Measurements from ENCODE around the gene FAM13B. TPM values are rescaled to one million over a fixed set of nuclear protein-coding genes. Genes with fewer than 3 reads are reported as not detected.
"Not testable (repeated sequence)": the region's sequence is repeated elsewhere in the genome, so short reads cannot be mapped to it uniquely, and the experiment has no call there.

FAM13B gene
- 37.5 and 38.5 TPM in 2 replicates for total RNA-seq

GRCh38 chr5:138032572-138033385, at the start of gene FAM13B:
Gene FAM13B, minus strand, starts transcription at chr5:138033079. Its CDS starts 13,968 bp downstream, at chr5:138019111.
- intact Hi-C loops (cut with micrococcal nuclease), result loop anchor here (1.0 to 10.0 kb wide), 6 partner anchors 145 to 511 kb away; partner anchors contain the start of genes CDC23, CDC25C, ETF1 and FAM53C

GRCh38 chr5:138082033-138082432, 49.2 kb upstream of the FAM13B start:
- intact Hi-C loops (cut with micrococcal nuclease), result no loop called here

- intact Hi-C loops (cut with micrococcal nuclease), result no loop called here
These were observed 45.2 kb upstream of the FAM13B start for GRCh38 chr5:138078006-138078643.

GRCh38 chr5:138077064-138077696, 44.3 kb upstream of the FAM13B start:
- intact Hi-C loops (cut with micrococcal nuclease), result loop anchor here (1.0 to 2.0 kb wide), 2 partner anchors 40 to 56 kb away; no protein-coding TSS in a partner anchor

GRCh38 chr5:138070026-138070425, 37.1 kb upstream of the FAM13B start:
- intact Hi-C loops (cut with micrococcal nuclease), result not testable (repeated sequence)

- intact Hi-C loops (cut with micrococcal nuclease), result loop anchor here (1.0 to 2.0 kb wide), 2 partner anchors 33 to 290 kb away; no protein-coding TSS in a partner anchor
These were observed 36.1 kb upstream of the FAM13B start for GRCh38 chr5:138068742-138069600.

GRCh38 chr5:138067945-138068344, 35.1 kb upstream of the FAM13B start:
- intact Hi-C loops (cut with micrococcal nuclease), result loop anchor here (1.0 to 2.0 kb wide), 2 partner anchors 32 to 289 kb away; no protein-coding TSS in a partner anchor

GRCh38 chr5:138065102-138065501, 32.2 kb upstream of the FAM13B start:
- intact Hi-C loops (cut with micrococcal nuclease), result no loop called here

- intact Hi-C loops (cut with micrococcal nuclease), result no loop called here
These were observed 31.6 kb upstream of the FAM13B start for GRCh38 chr5:138064526-138064925.

- intact Hi-C loops (cut with micrococcal nuclease), result no loop called here
These were observed 22.1 kb upstream of the FAM13B start for GRCh38 chr5:138054847-138055558.

GRCh38 chr5:138054206-138054605, 21.3 kb upstream of the FAM13B start:
- intact Hi-C loops (cut with micrococcal nuclease), result no loop called here

- intact Hi-C loops (cut with micrococcal nuclease), result no loop called here
These were observed 20.7 kb upstream of the FAM13B start for GRCh38 chr5:138053554-138053953.

- intact Hi-C loops (cut with micrococcal nuclease), result not testable (repeated sequence)
These were observed 19.8 kb upstream of the FAM13B start for GRCh38 chr5:138052718-138053117.

- intact Hi-C loops (cut with micrococcal nuclease), result no loop called here
These were observed 18.8 kb upstream of the FAM13B start for GRCh38 chr5:138051441-138052296.

- intact Hi-C loops (cut with micrococcal nuclease), result not testable (repeated sequence)
These were observed 12.4 kb upstream of the FAM13B start for GRCh38 chr5:138045283-138045682.

GRCh38 chr5:138038826-138039225, 5.9 kb upstream of the FAM13B start:
- intact Hi-C loops (cut with micrococcal nuclease), result loop anchor here (10.0 kb wide), 1 partner anchor 296 kb away; the partner anchor contains the start of genes CDC25C and FAM53C

- intact Hi-C loops (cut with micrococcal nuclease), result loop anchor here (2.0 to 10.0 kb wide), 2 partner anchors 39 to 297 kb away; partner anchors contain the start of genes CDC25C and FAM53C
These were observed 5.2 kb upstream of the FAM13B start for GRCh38 chr5:138037907-138038633.

GRCh38 chr5:138037271-138037670, 4.4 kb upstream of the FAM13B start:
- intact Hi-C loops (cut with micrococcal nuclease), result loop anchor here (2.0 to 10.0 kb wide), 2 partner anchors 40 to 298 kb away; partner anchors contain the start of genes CDC25C and FAM53C
